K562 (cell line): Measurements from ENCODE around the gene BTN3A1. TPM values are rescaled to one million over a fixed set of nuclear protein-coding genes. Genes with fewer than 3 reads are reported as not detected.
A peak's percentile ranks its signal among the peaks of the same experiment; 100 is the strongest.

Experiments
- ATAC-seq: fragments of 200-7000 bp; cut with Tn5 transposase; 3 replicates; pipeline ENCODE4 v1.9.1; 2020; ENCODE audit warnings: moderate library complexity
- BruUV-seq: library from RNA; stranded (reverse); fragments of 400-500 nt; replicated peaks from 2 replicates; lab custom pipeline; 2021; lab: Mats Ljungman, UMichigan
- CTCF ChIA-PET: fragments of 300-600 bp; formaldehyde crosslinking; extraction: SDS; loops from one replicate; lab custom pipeline; 2021; ENCODE audit warnings: low intra/inter-chr PET ratio; lab: Yijun Ruan, JAX
- POLR2A ChIA-PET: fragments of 300-600, 350-650 bp; sonication (Branson Sonifier 250); formaldehyde crosslinking; extraction: SDS; loops from one replicate; lab custom pipeline; 2021; ENCODE audit warnings: antibody characterized with exemption, inconsistent platforms; lab: Yijun Ruan, JAX
- DNase-seq, 4 experiments: peaks; one replicate each; pipeline versions ENCODE4 v3.0.0 to v3.0.0-alpha.2; 2011 to 2018; ENCODE audit warnings: low spot score in 3 of 4, mixed read lengths in 3 of 4; ENCODE audit errors: extremely low read depth in 1 of 4
- FAIRE-seq: peaks from 2 replicates; lab custom pipeline; 2011; peaks lifted over from hg19 to GRCh38; lab: Jason Lieb, UNC
- H2AFZ ChIP-seq: 2 replicates; pipeline ENCODE4 v1.6.0; 2011; ENCODE audit warnings: low read depth, low read length, control low read depth, inconsistent platforms
- H3K27ac ChIP-seq: fragments of 200-600 bp; 3 replicates; pipeline ENCODE4 v1.8.0; 2011; ENCODE audit warnings: low read depth, mild to moderate bottlenecking, control low read depth, inconsistent platforms, low read length, moderate library complexity, mixed read lengths; ENCODE audit errors: extremely low read depth
- H3K27me3 ChIP-seq, 2 experiments: fragments of 300-600 bp in 1 of 2; 2 replicates in 1 of 2; 3 replicates in 1 of 2; pipeline versions ENCODE4 v1.6.0 to v1.8.0; 2011; ENCODE audit warnings: inconsistent platforms in 2 of 2, low read length in 2 of 2, mild to moderate bottlenecking in 1 of 2, mixed read lengths in 1 of 2, moderate library complexity in 1 of 2; ENCODE audit not compliant: control insufficient read depth in 2 of 2, insufficient read depth in 2 of 2
- H3K36me3 ChIP-seq: fragments of 300-600 bp; 3 replicates; pipeline ENCODE4 v1.8.0; 2011; ENCODE audit warnings: mild to moderate bottlenecking, low read length, inconsistent platforms; ENCODE audit not compliant: control insufficient read depth, insufficient read depth
- H3K4me1 ChIP-seq, 2 experiments: fragments of 200-600 bp in 1 of 2; replicated peaks in 1 of 2; 2 replicates in 1 of 2; 3 replicates in 1 of 2; pipeline versions ENCODE4 v1.5.1 to v1.8.0; 2011; ENCODE audit warnings: inconsistent platforms in 2 of 2, low read length in 2 of 2, mild to moderate bottlenecking in 1 of 2, mixed read lengths in 1 of 2, moderate library complexity in 1 of 2; ENCODE audit not compliant: control insufficient read depth in 2 of 2, insufficient read depth in 2 of 2
- H3K4me2 ChIP-seq: 2 replicates; pipeline ENCODE4 v1.6.1; 2011; ENCODE audit warnings: low read length, control low read depth, inconsistent platforms, mixed read lengths; ENCODE audit not compliant: insufficient read depth
- H3K4me3 ChIP-seq: fragments of 200-600 bp; sonication (generic), shearing (Covaris generic); 2 replicates; pipeline ENCODE4 v1.5.1; 2016; ENCODE audit warnings: control low read depth, inconsistent platforms
- H3K79me2 ChIP-seq: fragments of 200-600 bp; 3 replicates; pipeline ENCODE4 v1.8.0; 2011; ENCODE audit warnings: low read length, inconsistent platforms; ENCODE audit not compliant: control insufficient read depth, insufficient read depth
- H3K9ac ChIP-seq, 2 experiments: 2 replicates each; pipeline versions ENCODE4 v1.6.0 to v1.6.1; 2011; ENCODE audit warnings: low read depth in 2 of 2, low read length in 2 of 2, control low read depth in 1 of 2, inconsistent platforms in 1 of 2, mild to moderate bottlenecking in 1 of 2, mixed read lengths in 1 of 2; ENCODE audit not compliant: insufficient read depth in 1 of 2
- H3K9me1 ChIP-seq: one replicate; pipeline ENCODE4 v1.6.0; 2011; ENCODE audit warnings: inconsistent platforms, mild to moderate bottlenecking, low read length, moderate library complexity; ENCODE audit not compliant: control insufficient read depth, insufficient read depth
- H3K9me3 ChIP-seq: replicated peaks from 2 replicates; pipeline ENCODE4 v1.5.1; 2011; ENCODE audit warnings: low read depth, low read length, inconsistent platforms; ENCODE audit not compliant: control insufficient read depth, insufficient read depth
- H4K20me1 ChIP-seq: replicated peaks from 2 replicates; pipeline ENCODE4 v1.6.1; 2011; ENCODE audit warnings: low read length, inconsistent platforms, mixed read lengths; ENCODE audit not compliant: control insufficient read depth, insufficient read depth
- BHLHE40 ChIP-seq: IDR thresholded peaks from 2 replicates; pipeline ENCODE4 v1.6.1; 2011; ENCODE audit warnings: low read length, improper control_type of control experiment
- BRF1 ChIP-seq: IDR thresholded peaks from 3 replicates; pipeline ENCODE4 v1.6.1; 2011; ENCODE audit warnings: borderline replicate concordance, mild to moderate bottlenecking; ENCODE audit not compliant: insufficient read length; ENCODE audit errors: extremely low read depth
- CREB1 ChIP-seq, 2 experiments: sonication (generic) in 1 of 2; formaldehyde crosslinking in 1 of 2; IDR thresholded peaks; 2 replicates each; pipeline versions ENCODE4 v1.6.1 to v1.8.0; 2012 to 2022; ENCODE audit warnings: inconsistent platforms in 1 of 2, mild to moderate bottlenecking in 1 of 2, missing genetic modification reagents in 1 of 2, moderate library complexity in 1 of 2
- CSDE1 ChIP-seq, 2 experiments: fragments of 450-650 bp; IDR thresholded peaks; 2 replicates each; pipeline ENCODE4 v1.6.1; 2016; ENCODE audit warnings: mild to moderate bottlenecking in 1 of 2
- ERF ChIP-seq: fragments of 450-650 bp; formaldehyde crosslinking; IDR thresholded peaks from 2 replicates; pipeline ENCODE4 v1.4.0; 2020; ENCODE audit warnings: mild to moderate bottlenecking, mixed read lengths
- GABPB1 ChIP-seq: sonication (generic); formaldehyde crosslinking; IDR thresholded peaks from 2 replicates; pipeline ENCODE4 v1.8.0; 2022; ENCODE audit warnings: mild to moderate bottlenecking, missing genetic modification reagents
- HNRNPUL1 ChIP-seq: fragments of 200-400 bp; formaldehyde crosslinking; IDR thresholded peaks from 2 replicates; pipeline ENCODE4 v1.6.1; 2017; ENCODE audit warnings: low read length
- JUND ChIP-seq, 2 experiments: IDR thresholded peaks; 2 replicates in 1 of 2; 3 replicates in 1 of 2; pipeline ENCODE4 v1.6.1; 2011; ENCODE audit warnings: borderline replicate concordance in 2 of 2, low read depth in 2 of 2, low read length in 2 of 2, improper control_type of control experiment in 1 of 2, missing biosample characterization in 1 of 2, missing genetic modification characterization in 1 of 2, missing genetic modification reagents in 1 of 2
- MAFG ChIP-seq: fragments of 450-650 bp; conservative IDR thresholded peaks from 2 replicates; pipeline ENCODE4 v1.6.1; 2016; ENCODE audit warnings: missing genetic modification characterization, missing compliant biosample characterization
- SAFB ChIP-seq: fragments of 200-400 bp; formaldehyde crosslinking; IDR thresholded peaks from 2 replicates; pipeline ENCODE4 v1.6.1; 2017; ENCODE audit warnings: low read depth, low read length, borderline replicate concordance
- SAP30 ChIP-seq: fragments of 200-600 bp; sonication (generic); IDR thresholded peaks from 2 replicates; pipeline ENCODE4 v1.6.1; 2012; ENCODE audit warnings: borderline replicate concordance, low read depth, mild to moderate bottlenecking, moderate library complexity, low read length, control low read depth, inconsistent platforms; ENCODE audit not compliant: insufficient read depth, poor library complexity, severe bottlenecking
- TARDBP ChIP-seq: fragments of 450-650 bp; IDR thresholded peaks from 2 replicates; pipeline ENCODE4 v1.6.1; 2016
- TCF3 ChIP-seq: sonication (generic); formaldehyde crosslinking; IDR thresholded peaks from 2 replicates; pipeline ENCODE4 v1.4.0; 2020; ENCODE audit warnings: mild to moderate bottlenecking, missing genetic modification reagents
- ZNF165 ChIP-seq: fragments of 250-450 bp; sonication (Bioruptor Pico); IDR thresholded peaks from 2 replicates; pipeline ENCODE4 v1.4.0; 2020; ENCODE audit warnings: borderline replicate concordance
- ZNF436 ChIP-seq: fragments of 250-450, 450-650 bp; sonication (Bioruptor Pico); formaldehyde crosslinking; IDR thresholded peaks from 2 replicates; pipeline ENCODE4 v1.7.0; 2020; ENCODE audit warnings: mild to moderate bottlenecking
- ZNF445 ChIP-seq: fragments of 250-450 bp; sonication (Bioruptor Pico); IDR thresholded peaks from 2 replicates; pipeline ENCODE4 v1.4.0; 2020; ENCODE audit warnings: low read depth, mild to moderate bottlenecking, moderate library complexity
- WGBS: fragments of 100-300 bp; shearing (Covaris generic); methylation state at CpG from one replicate; pipeline ENCODE4 v1.1.6; 2016; ENCODE audit warnings: low coverage, mixed read lengths; ENCODE audit not compliant: insufficient coverage; ENCODE audit errors: missing lambda C conversion rate; 5-methylcytosine and 5-hydroxymethylcytosine counted together
- in situ Hi-C: fragments of 300-500 bp; cut with MboI; formaldehyde crosslinking; loops from 4 replicates; pipeline ENCODE4 v1.15.0; 2018; ENCODE audit warnings: inconsistent platforms, mixed read lengths
- intact Hi-C: fragments of 100-400 bp; cut with micrococcal nuclease; formaldehyde crosslinking; loops from 2 replicates; pipeline ENCODE4 v1.14.2; 2022
- polyA plus RNA-seq, 8 experiments: library from polyadenylated mRNA; depleted of rRNA in 4 of 8; stranded (reverse) in 5 of 8; unstranded in 3 of 8; fragments of >200 nt; fragmentation: Nextera tagmentation in 2 of 8; fragmentation: Illumina TruSeq in 1 of 8; extraction: Ambion mirVana in 2 of 8; extraction: Trizol in 1 of 8; gene quantifications; 2 replicates each; pipeline versions ENCODE4 v1.2.1 to v1.2.3, GENCODE V29; 2011 to 2014; ENCODE audit warnings: inconsistent platforms in 1 of 8, missing spikeins in 1 of 8
- total RNA-seq, 7 experiments: library from RNA; depleted of rRNA in 6 of 7; stranded (reverse); fragments of >200 nt in 6 of 7; fragmentation: Illumina TruSeq in 2 of 7; extraction: Trizol in 2 of 7; gene quantifications; 2 replicates each; pipeline versions ENCODE4 v1.2.1 to v1.2.3, GENCODE V29; 2011 to 2021; ENCODE audit warnings: low replicate concordance in 1 of 7
- TF ChIP-seq, protein P1 (sequence below): fragments of 250-450 bp; sonication (Bioruptor Pico); IDR thresholded peaks from 2 replicates; pipeline ENCODE4 v1.9.0; 2021; ENCODE audit warnings: mild to moderate bottlenecking, inconsistent platforms
- TF ChIP-seq, protein P2 (sequence below): fragments of 250-450 bp; sonication (Bioruptor Pico); IDR thresholded peaks from 2 replicates; pipeline ENCODE4 v1.8.0; 2022; ENCODE audit warnings: moderate library complexity, mild to moderate bottlenecking, inconsistent platforms

Gene BTN3A1
- total and polyA plus RNA-seq, 9 of the 15 experiments (the other 6 are each of a cell fraction or from before 2014, with no cell fraction given): 0.84 to 8.5 (median 3.9) TPM

DNA sequence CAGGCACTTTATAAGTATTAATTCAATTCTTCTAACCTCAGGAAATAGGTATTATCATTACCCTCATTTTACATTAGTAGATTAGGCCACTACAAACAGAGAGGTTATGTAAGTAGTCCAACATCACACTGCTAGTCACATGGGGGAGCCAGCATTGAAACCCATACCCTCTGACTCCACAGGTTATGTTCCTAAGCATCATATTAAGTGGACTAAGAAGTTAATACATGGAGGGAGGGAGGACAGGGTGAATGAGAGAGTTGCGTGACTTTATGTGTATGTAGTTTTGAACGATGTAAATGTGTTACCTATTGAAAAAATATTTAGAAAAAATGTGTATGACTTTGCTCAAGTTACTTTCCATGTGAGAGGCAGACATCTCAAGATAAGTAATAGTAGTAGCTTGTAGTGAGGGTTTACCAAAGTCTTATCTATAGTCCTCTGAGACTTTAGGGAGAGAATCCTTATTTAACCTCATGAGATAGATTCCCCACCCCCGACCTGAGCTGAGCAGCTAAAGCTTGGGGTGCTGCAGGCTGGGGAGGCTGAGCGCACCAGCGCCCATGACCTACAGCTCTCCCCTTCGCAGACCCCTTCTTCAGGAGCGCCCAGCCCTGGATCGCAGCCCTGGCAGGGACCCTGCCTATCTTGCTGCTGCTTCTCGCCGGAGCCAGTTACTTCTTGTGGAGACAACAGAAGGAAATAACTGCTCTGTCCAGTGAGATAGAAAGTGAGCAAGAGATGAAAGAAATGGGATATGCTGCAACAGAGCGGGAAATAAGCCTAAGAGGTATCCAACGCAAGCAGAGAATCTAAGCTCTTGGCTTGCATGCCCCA lies 29.5 kb upstream of the BTN3A1 start:
- Histone ChIP-seq H3K9ac (peak overlapping the region in 1 of 2 experiments; percentile 84; a peak in 2 of 4 replicates), H3K36me3 (no peaks in the 10 kb centered on the region), H3K9me1 (no peaks in the 10 kb centered on the region), H3K4me3 (no peak overlapping the region), H3K27ac (no peak overlapping the region), H3K79me2 (no peaks in the 10 kb centered on the region), H4K20me1 (no peaks in the 10 kb centered on the region), H3K4me1 (peaks cover 10 to 13% of the 10 kb centered on the region in 2 experiments; a peak in 4 of 5 replicates), H3K9me3 (no peaks in the 10 kb centered on the region), H3K27me3 (no peaks in the 10 kb centered on the region), H3K4me2 (peak overlapping the region; percentile 39; the same call in 1 of the 2 replicates), H2AFZ (no peak overlapping the region)
- DNase-seq (peak in 1 of 4 experiments; percentile 35), ATAC-seq (peak; percentile 54), FAIRE-seq (peak; percentile 60)
- intact Hi-C loops: no loop called here
- WGBS: 34% methylated on average over 12 of the region's 12 CpGs
- CTCF ChIA-PET: no interaction called here
- POLR2A ChIA-PET: interaction anchor here (0.5 to 2.2 kb wide), 4 partner anchors 9 to 234 kb away, joined by 3 to 12 read pairs (median 4); no protein-coding TSS in a partner anchor
- no TSS peak for BruUV-seq
- in situ Hi-C loops: no loop called here
- no peak for TF ChIP-seq ZNF445 (CRISPR knock-in tag)
- TF ChIP-seq CREB1 (IDR thresholded peaks at IDR 0.05): no peak
- TF ChIP-seq CREB1 (CRISPR knock-in tag; IDR thresholded peaks at IDR 0.05): no peak
- TF ChIP-seq HNRNPUL1: no peak
- no peak for TF ChIP-seq MAFG (tag)
- no peak for TF ChIP-seq GABPB1 (CRISPR knock-in tag)
- TF ChIP-seq ZNF165 (CRISPR knock-in tag): no peak
- TF ChIP-seq, protein P1, sequence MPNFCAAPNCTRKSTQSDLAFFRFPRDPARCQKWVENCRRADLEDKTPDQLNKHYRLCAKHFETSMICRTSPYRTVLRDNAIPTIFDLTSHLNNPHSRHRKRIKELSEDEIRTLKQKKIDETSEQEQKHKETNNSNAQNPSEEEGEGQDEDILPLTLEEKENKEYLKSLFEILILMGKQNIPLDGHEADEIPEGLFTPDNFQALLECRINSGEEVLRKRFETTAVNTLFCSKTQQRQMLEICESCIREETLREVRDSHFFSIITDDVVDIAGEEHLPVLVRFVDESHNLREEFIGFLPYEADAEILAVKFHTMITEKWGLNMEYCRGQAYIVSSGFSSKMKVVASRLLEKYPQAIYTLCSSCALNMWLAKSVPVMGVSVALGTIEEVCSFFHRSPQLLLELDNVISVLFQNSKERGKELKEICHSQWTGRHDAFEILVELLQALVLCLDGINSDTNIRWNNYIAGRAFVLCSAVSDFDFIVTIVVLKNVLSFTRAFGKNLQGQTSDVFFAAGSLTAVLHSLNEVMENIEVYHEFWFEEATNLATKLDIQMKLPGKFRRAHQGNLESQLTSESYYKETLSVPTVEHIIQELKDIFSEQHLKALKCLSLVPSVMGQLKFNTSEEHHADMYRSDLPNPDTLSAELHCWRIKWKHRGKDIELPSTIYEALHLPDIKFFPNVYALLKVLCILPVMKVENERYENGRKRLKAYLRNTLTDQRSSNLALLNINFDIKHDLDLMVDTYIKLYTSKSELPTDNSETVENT (CRISPR knock-in tag): no peak
- TF ChIP-seq, protein P2, sequence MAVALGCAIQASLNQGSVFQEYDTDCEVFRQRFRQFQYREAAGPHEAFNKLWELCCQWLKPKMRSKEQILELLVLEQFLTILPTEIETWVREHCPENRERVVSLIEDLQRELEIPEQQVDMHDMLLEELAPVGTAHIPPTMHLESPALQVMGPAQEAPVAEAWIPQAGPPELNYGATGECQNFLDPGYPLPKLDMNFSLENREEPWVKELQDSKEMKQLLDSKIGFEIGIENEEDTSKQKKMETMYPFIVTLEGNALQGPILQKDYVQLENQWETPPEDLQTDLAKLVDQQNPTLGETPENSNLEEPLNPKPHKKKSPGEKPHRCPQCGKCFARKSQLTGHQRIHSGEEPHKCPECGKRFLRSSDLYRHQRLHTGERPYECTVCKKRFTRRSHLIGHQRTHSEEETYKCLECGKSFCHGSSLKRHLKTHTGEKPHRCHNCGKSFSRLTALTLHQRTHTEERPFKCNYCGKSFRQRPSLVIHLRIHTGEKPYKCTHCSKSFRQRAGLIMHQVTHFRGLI (CRISPR knock-in tag): no peak
- no peak for TF ChIP-seq CSDE1 (IDR thresholded peaks at IDR 0.05)
- TF ChIP-seq TARDBP: no peak
- no peak for TF ChIP-seq SAP30
- TF ChIP-seq BRF1: no peak
- TF ChIP-seq SAFB: no peak
- no peak for TF ChIP-seq ERF
- no peak for TF ChIP-seq BHLHE40
- TF ChIP-seq ZNF436: no peak
- TF ChIP-seq JUND (IDR thresholded peaks at IDR 0.05; ENCODE audit: borderline replicate concordance, low read depth, low read length): no peak
- 0 out of 3 replicates have a peak, but pooled peaks have one; percentile 9 for TF ChIP-seq JUND (tag; IDR thresholded peaks at IDR 0.05; ENCODE audit: borderline replicate concordance, low read depth, low read length)
- peak; percentile 23 for TF ChIP-seq TCF3
